Lower lobe of right lung (tissue), 2 donors: ENCODE measurements around the gene LUC7L. TPM values are rescaled to one million over a fixed set of nuclear protein-coding genes. Genes with fewer than 3 reads are reported as not detected.
"Not testable (repeated sequence)": the region's sequence is repeated elsewhere in the genome, so short reads cannot be mapped to it uniquely, and the experiment has no call there.

ENCODE experiments used
- ATAC-seq, 2 donors: fragments of 200-7000 bp; cut with Tn5 transposase; one replicate each; pipeline ENCODE4 v1.9.1; 2020 to 2022; ENCODE audit warnings: mild to moderate bottlenecking in 2 of 2, moderate library complexity in 2 of 2
- DNase-seq: peaks from one replicate; pipeline ENCODE4 v3.0.0-alpha.2; 2020
- H3K27ac ChIP-seq: fragments of 200-600 bp; one replicate; pipeline ENCODE4 v1.8.0; 2022
- H3K27me3 ChIP-seq: fragments of 200-600 bp; one replicate; pipeline ENCODE4 v1.8.0; 2022; ENCODE audit warnings: low read depth
- H3K36me3 ChIP-seq: fragments of 200-600 bp; one replicate; pipeline ENCODE4 v1.8.0; 2022; ENCODE audit warnings: mild to moderate bottlenecking
- H3K4me1 ChIP-seq: fragments of 200-600 bp; one replicate; pipeline ENCODE4 v1.8.0; 2022
- H3K4me3 ChIP-seq: fragments of 200-600 bp; one replicate; pipeline ENCODE4 v1.8.0; 2022; ENCODE audit warnings: mild to moderate bottlenecking
- H3K9me3 ChIP-seq: fragments of 200-600 bp; one replicate; pipeline ENCODE4 v1.8.0; 2022
- CTCF ChIP-seq: fragments of 200-600 bp; IDR thresholded peaks from one replicate; pipeline ENCODE4 v1.8.0; 2022; ENCODE audit warnings: antibody characterized with exemption, mild to moderate bottlenecking
- intact Hi-C: fragments of 100-400 bp; cut with DNase I; formaldehyde crosslinking; loops from one replicate; pipeline ENCODE4 v1.11.0; 2022
- total RNA-seq: library from RNA; stranded (reverse); fragmentation: NEBNext Ultra II Directional; extraction: Animal tissue kit (Norgen Biotek cat#: 25700); gene quantifications from one replicate; pipeline ENCODE4 v1.2.1, GENCODE V29; 2021
- donor health status: DM: no; HTN: yes; CAD: no; lungs with severe emphysema.

LUC7L gene
- total RNA-seq, 1 donor from 2014 or later = 70.9 TPM

- ATAC-seq = no peak
- no peak overlapping the region for H3K27ac ChIP-seq
- no peaks in the 10 kb centered on the region for H3K36me3 ChIP-seq
- H3K9me3 ChIP-seq = no peaks in the 10 kb centered on the region
- intact Hi-C loops = no loop called here
- H3K4me1 ChIP-seq = peaks cover 22% of the 10 kb centered on the region
- H3K27me3 ChIP-seq = peaks cover 65% of the 10 kb centered on the region
- TF ChIP-seq CTCF = no peak
- no peak overlapping the region for H3K4me3 ChIP-seq
- no peak for DNase-seq
Observed at GRCh38 chr16:177394-177822, 51.8 kb downstream of the LUC7L start.

- ATAC-seq = peak; percentile 4 to 10
- DNase-seq, H3K36me3 ChIP-seq, intact Hi-C loops, H3K9me3 ChIP-seq, H3K4me3 ChIP-seq, H3K27ac ChIP-seq: not testable (repeated sequence)
- peaks cover 66% of the 10 kb centered on the region for H3K27me3 ChIP-seq
- peaks cover 22% of the 10 kb centered on the region for H3K4me1 ChIP-seq
Observed at GRCh38 chr16:176477-177382, 52.5 kb downstream of the LUC7L start, which contains the start of gene HBA1. Gene HBA1 (plus strand): TSS chr16:176680. CDS start chr16:176717, 37 bp downstream.

DNA sequence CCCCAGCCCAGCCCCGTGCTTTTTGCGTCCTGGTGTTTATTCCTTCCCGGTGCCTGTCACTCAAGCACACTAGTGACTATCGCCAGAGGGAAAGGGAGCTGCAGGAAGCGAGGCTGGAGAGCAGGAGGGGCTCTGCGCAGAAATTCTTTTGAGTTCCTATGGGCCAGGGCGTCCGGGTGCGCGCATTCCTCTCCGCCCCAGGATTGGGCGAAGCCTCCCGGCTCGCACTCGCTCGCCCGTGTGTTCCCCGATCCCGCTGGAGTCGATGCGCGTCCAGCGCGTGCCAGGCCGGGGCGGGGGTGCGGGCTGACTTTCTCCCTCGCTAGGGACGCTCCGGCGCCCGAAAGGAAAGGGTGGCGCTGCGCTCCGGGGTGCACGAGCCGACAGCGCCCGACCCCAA lies 53.2 kb downstream of the LUC7L start:
- intact Hi-C loops, H3K36me3 ChIP-seq, ATAC-seq, H3K4me3 ChIP-seq, DNase-seq, H3K9me3 ChIP-seq, H3K27ac ChIP-seq: not testable (repeated sequence)
- H3K4me1 ChIP-seq = peaks cover 15% of the 10 kb centered on the region
- peaks cover 71% of the 10 kb centered on the region for H3K27me3 ChIP-seq

GRCh38 chr16:175011-175949 lies 54.0 kb downstream of the LUC7L start:
- TF ChIP-seq CTCF = no peak
- Histone ChIP-seq H3K27me3 (peaks cover 71% of the 10 kb centered on the region), H3K9me3 (no peaks in the 10 kb centered on the region), H3K4me3 (no peak overlapping the region), H3K27ac (no peak overlapping the region), H3K4me1 (peaks cover 8% of the 10 kb centered on the region), H3K36me3 (no peaks in the 10 kb centered on the region)
- intact Hi-C loops = no loop called here
- ATAC-seq (no peak), DNase-seq (no peak)

DNA sequence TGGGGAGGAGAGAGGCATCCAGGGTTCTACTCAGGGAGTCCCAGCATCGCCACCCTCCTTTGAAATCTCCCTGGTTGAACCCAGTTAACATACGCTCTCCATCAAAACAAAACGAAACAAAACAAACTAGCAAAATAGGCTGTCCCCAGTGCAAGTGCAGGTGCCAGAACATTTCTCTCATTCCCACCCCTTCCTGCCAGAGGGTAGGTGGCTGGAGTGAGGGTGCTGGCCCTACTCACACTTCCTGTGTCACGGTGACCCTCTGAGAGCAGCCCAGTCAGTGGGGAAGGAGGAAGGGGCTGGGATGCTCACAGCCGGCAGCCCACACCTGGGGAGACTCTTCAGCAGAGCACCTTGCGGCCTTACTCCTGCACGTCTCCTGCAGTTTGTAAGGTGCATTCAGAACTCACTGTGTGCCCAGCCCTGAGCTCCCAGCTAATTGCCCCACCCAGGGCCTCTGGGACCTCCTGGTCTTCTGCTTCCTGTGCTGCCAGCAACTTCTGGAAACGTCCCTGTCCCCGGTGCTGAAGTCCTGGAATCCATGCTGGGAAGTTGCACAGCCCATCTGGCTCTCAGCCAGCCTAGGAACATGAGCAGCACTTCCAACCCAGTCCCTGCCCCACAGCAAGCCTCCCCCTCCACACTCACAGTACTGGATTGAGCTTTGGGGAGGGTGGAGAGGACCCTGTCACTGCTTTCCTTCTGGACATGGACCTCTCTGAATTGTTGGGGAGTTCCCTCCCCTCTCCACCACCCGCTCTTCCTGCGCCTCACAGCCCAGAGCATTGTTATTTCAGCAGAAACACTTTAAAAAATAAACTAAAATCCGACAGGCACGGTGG lies 55.1 kb downstream of the LUC7L start:
- H3K4me1 ChIP-seq, intact Hi-C loops, H3K36me3 ChIP-seq, DNase-seq, H3K4me3 ChIP-seq, H3K27ac ChIP-seq, H3K9me3 ChIP-seq: not testable (repeated sequence)
- ATAC-seq = peak in 1 of 2 donors; percentile 5
- peaks cover 69% of the 10 kb centered on the region for H3K27me3 ChIP-seq

DNA sequence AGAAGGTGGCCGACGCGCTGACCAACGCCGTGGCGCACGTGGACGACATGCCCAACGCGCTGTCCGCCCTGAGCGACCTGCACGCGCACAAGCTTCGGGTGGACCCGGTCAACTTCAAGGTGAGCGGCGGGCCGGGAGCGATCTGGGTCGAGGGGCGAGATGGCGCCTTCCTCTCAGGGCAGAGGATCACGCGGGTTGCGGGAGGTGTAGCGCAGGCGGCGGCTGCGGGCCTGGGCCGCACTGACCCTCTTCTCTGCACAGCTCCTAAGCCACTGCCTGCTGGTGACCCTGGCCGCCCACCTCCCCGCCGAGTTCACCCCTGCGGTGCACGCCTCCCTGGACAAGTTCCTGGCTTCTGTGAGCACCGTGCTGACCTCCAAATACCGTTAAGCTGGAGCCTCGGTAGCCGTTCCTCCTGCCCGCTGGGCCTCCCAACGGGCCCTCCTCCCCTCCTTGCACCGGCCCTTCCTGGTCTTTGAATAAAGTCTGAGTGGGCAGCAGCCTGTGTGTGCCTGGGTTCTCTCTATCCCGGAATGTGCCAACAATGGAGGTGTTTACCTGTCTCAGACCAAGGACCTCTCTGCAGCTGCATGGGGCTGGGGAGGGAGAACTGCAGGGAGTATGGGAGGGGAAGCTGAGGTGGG lies 55.9 kb downstream of the LUC7L start:
- H3K9me3 ChIP-seq, H3K36me3 ChIP-seq, intact Hi-C loops, ATAC-seq, DNase-seq, H3K4me1 ChIP-seq, H3K4me3 ChIP-seq, H3K27ac ChIP-seq: not testable (repeated sequence)
- H3K27me3 ChIP-seq = peaks cover 69% of the 10 kb centered on the region

DNA sequence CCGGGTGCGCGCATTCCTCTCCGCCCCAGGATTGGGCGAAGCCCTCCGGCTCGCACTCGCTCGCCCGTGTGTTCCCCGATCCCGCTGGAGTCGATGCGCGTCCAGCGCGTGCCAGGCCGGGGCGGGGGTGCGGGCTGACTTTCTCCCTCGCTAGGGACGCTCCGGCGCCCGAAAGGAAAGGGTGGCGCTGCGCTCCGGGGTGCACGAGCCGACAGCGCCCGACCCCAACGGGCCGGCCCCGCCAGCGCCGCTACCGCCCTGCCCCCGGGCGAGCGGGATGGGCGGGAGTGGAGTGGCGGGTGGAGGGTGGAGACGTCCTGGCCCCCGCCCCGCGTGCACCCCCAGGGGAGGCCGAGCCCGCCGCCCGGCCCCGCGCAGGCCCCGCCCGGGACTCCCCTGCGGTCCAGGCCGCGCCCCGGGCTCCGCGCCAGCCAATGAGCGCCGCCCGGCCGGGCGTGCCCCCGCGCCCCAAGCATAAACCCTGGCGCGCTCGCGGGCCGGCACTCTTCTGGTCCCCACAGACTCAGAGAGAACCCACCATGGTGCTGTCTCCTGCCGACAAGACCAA lies 56.8 kb downstream of the LUC7L start, which contains the start of gene HBA2:
Gene HBA2 (plus strand): TSS at position 503 of the 568 bp plus-strand sequence. CDS start 37 bp downstream, at position 540.
- H3K9me3 ChIP-seq, H3K4me3 ChIP-seq, DNase-seq, H3K36me3 ChIP-seq, H3K4me1 ChIP-seq, ATAC-seq, intact Hi-C loops, H3K27ac ChIP-seq: not testable (repeated sequence)
- H3K27me3 ChIP-seq = peaks cover 69% of the 10 kb centered on the region
